ENCODE data around the gene GNB1L.

Gene GNB1L

DNA sequence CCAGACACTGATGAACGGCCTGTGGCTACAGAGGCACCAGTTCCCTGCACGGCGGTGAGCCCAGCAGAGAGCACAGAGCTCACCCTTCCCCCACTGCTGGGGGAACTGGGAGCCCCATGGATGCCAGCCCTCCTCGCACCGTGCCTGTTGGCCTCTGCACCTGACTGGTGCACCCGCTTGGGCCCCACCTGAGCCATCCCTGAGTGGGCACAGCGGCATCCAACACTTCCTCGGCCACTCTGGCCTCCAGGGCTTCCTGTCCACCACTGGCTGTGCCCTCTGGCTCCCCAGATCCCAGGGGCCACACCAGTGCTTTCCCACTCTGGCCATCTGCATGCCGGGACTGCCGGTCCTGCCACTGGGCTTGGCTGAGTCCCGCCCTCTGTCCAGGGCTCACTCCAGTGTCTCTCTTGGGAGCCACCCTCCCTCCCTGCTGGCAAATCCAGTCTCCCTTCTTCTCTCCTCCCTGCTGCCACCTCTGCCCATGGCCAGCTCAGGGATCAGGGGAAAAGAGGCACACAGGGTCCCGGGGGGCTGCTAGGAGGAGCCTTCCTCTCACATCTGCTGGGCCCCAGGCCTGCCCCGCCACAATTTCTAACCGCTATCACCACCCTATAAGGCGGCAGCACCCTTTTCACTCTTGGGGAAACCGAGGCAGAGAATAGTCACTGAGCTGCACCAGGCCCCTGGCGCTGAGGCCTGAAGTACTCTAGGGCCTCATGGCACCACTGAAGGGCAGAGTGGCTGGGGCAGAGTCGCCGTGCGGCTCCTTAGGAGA lies 33.0 kb downstream of the GNB1L start:
- no peak for DNase-seq

DNA sequence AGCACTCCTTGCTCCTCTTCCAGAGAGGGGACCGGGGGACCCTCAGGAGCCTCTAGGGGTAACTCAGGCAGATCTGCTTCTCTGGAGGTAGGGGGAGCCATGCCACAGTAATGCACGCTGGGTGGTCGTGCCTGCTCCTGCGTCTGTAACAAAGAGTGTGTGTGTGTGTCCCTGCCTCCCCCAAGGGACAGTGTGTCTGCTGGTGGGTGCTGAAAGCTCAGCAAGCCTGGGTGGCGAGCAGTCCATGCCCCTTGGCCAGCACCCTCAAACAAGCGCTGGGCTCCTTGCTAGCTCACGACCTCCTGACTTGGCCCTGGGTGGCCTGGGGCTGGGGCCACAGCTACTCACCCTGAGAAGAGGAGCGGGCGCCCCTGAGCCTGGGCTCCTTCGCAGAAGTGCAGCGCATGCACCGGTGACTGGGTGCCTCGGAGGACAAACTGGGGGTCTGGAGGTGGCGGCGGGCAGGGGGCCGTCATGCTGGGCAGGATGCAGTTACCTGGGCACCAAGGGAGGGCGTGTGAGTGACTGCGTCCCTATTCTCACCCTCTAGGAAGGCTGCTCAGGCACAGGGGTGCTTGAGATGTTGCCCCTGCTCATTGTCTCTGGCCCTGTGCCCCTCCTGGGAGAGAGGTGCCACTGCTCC lies 33.7 kb downstream of the GNB1L start:
- no peak for DNase-seq

DNA sequence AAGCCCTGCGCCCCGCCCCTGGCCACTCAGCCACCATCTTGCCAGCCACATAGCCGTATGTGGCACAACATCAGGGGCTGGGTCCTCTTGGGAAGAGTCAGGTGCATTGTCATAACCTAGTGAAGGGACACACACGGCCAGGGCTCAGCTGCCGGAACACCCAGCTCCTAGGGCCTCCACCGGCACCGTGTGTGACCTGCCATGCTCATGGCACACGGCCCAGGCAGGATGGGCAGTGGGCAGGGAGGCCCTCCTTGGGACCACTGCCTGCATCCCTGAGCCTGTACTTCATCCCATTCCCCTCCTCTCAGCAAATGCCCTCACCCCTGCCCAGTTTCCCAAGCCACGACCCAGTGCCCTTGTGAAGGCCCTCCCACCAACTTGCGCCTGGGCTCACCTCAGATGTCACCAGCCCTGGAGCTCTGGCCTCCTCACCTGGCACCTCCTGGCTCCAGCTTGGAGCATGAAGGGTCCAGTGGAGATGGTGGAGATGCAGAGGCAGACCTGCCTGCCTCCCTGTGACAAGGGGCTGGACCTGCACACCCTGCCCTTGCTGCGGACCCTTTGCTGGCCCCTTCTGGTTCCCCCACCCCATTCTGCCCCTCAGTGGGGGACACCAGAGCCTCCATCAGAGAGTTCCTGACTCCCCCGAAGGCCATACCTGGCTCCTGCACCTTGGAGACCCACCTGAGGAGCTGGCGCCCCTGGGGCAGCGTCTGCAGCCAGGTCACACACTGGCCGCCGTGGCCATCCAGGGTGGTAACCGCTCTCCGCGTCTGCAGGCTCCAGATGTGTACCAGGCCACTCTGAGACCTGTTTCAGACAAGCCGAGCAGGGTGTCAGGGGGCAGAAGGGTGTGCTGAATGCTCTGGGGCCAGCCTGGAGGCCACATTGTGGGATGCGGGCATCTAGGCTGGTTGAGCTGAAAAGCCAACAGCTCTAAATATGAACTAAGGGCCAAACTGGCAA lies 34.5 kb downstream of the GNB1L start:
- no peak for DNase-seq

DNA sequence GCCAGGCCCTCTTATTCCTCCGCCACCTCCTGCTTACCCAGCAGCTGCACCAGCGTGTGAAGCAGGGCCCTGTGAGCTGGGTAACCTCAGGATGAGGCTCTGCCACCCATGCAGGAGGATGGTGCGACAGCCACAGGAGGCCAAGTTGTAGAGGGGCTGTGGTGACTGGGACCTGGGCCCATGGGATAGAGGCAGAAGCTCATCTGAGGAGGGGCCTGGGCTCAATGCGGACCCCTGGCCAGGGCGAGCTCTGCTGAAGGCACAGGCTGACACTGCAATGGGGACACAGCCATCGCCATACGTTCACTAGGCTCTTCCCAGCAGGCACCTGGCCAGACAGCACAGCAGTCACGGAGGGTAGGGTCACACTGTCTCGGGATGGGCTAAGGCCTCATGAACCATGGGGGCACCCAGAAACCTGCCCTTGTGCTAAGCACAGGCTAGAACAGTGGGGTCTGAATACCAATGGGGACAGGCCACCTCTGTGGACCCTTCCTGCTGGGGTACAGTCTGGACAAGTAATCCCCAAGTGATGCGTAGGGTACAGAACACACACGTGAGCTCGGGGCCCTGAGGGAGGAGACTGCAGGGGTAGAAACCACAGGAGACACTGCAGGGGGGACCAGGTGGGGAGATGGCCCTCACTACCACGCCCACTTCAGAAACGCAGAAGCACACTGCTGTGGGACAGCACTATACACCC lies 35.3 kb downstream of the GNB1L start:
- no peak for DNase-seq

DNA sequence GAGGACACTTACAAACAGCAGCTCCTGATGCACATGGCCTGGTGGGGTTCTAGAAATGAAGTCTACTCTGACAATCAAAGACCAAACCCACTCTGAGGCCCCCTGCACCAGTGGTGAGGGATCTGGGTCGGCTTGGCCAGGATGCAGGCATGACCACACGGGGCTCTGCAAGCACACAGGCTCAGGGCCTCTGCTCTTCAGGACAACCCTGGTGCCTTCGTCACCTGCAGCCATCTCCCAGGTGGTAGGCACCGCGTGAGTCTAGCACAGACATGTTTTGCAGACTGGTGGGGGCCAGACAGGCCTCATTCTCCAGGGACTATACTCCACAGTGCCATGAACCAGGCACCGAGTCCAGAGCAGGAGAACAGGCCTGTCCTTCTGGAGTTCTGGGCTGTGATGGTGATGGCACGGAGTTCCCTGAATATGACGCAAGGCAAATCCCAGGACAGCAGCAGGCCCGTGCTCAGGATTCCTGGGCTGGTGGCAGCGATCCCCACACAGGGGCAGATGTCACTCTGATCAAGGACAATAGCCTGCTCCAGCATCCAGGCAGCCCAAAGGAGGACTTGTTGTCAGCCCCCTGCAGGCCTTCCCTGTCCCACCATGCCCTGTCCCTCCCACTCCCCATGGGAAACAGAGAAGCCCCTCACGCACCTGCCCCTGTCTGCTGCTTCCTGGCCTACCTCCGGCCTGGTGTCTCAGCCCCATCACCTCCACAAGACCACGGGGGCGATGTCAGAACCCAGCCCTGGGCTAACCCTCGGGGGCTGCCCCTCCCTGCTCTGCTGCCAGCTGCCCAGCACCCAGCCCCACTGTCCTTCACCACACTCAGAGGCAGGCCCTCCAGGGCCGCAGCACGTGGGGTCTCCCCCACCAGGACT lies 36.1 kb downstream of the GNB1L start:
- no peak for DNase-seq

GRCh38 chr22:19816372-19817119 lies 38.1 kb downstream of the GNB1L start:
- no peak for DNase-seq

- DNase-seq: no peak
These were observed 38.8 kb downstream of the GNB1L start for GRCh38 chr22:19815823-19816290.

GRCh38 chr22:19815093-19815822 lies 39.4 kb downstream of the GNB1L start:
- no peak for DNase-seq

GRCh38 chr22:19814428-19814827 lies 40.2 kb downstream of the GNB1L start:
- no peak for DNase-seq

DNA sequence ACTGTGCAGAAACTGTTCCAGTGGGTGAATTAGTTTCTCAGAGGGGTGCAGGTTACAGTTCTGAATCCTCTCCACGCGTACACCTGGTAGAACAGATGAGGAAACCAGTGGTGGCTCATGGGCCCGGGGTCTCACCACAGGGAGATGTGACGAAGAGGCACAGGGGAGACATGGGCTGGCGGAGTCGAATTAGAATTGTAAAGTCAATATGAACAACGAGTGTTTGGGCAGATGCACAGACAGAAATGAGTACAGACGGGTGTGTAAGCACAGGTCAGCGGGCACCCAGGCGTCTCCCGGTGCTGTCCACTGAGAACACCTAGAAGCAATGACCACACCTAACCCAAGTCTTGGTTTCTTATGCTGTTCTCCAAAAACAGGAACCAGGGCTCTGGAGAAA lies 41.8 kb downstream of the GNB1L start:
- DNase-seq: no peak

- DNase-seq: no peak
These were observed 42.6 kb downstream of the GNB1L start for GRCh38 chr22:19811811-19812771.

DNA sequence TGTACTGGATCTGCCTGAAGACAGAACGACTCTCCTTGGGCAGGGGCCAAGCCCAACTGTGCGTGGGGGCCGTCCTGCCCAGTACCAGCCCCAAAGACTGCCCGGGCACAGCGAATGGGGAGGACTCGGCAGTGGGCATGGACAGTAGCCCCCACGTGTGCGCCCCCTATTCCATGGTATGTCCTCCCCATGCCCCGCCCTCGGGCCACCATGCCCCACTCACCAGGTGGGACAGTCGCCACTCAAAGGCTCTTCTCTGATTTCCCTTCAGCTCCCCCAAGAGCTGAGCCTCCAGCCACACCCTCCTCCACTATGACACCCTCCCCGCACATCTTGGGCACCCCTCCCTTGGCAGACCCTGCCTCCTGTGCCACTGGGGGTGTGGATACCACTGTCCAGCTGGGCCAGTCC lies 43.5 kb downstream of the GNB1L start:
- no peak for DNase-seq

DNA sequence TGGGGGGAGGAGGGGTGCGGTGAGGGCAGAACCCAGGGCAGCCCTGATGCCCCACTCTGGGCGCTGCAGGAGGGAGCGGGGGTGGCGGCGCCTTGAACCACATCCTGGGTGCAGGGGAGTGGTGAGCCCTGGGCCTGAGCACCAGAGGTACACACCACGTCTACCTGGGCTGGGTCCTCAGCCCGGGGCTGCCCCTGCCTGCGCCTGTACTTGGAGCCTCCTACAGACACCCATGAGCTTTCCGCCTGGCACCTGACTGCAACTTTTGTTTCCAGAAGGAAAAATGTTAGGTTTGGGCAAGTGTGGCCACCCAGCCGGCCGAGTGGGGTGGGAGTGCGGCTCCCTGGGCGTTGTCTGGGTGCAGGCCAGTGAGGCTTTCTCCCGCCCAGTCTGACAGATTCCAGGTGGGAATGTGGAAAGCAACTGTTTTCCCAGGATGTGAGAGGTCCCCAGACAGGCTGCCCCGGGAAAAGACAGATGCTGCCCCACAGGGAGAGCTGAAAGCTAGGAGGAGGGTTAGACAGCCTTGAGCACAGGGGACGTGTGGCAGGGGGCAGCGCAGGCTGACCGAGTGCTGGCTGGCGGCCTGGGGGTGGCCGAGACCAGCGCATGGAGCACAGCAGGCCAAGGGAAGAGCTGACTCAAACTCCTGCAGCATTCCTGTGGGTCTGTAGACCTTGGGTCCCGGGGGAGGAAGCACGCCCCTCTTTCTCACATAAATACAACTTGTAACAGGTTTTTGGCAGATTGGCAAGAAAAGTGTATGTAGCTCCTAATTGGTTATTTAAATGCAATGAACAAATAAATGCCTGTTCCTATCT lies 44.1 kb downstream of the GNB1L start:
- no peak for DNase-seq

DNA sequence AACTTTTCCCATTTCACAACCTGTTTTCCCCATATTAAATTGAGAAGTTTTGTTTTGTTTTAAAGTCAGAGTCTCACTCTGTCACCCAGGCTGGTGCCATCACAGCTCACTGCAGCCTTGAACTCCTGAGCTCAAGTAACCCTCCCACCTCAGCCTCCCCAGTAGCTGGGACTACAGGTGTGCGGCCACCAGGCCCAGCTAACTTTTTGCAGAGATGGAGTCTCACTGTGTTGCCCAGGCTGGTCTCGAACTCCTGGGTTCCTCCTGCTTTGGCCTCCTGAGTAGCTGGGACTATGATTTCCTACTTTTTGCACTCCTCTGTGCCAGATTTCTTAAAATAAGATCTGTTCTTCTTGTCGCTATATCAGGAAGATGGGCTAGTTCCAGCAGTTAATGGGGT lies 44.9 kb downstream of the GNB1L start:
- DNase-seq: no peak

- no peak for DNase-seq
These were observed 45.7 kb downstream of the GNB1L start for GRCh38 chr22:19808873-19809478.

- no peak for DNase-seq
These were observed 46.5 kb downstream of the GNB1L start for GRCh38 chr22:19807914-19808872.

Measured in NCI-H2227 treated with DMSO at 0.1 percent for 48 hours (cell line).